ENCODE results near the gene TLR6.

DNA sequence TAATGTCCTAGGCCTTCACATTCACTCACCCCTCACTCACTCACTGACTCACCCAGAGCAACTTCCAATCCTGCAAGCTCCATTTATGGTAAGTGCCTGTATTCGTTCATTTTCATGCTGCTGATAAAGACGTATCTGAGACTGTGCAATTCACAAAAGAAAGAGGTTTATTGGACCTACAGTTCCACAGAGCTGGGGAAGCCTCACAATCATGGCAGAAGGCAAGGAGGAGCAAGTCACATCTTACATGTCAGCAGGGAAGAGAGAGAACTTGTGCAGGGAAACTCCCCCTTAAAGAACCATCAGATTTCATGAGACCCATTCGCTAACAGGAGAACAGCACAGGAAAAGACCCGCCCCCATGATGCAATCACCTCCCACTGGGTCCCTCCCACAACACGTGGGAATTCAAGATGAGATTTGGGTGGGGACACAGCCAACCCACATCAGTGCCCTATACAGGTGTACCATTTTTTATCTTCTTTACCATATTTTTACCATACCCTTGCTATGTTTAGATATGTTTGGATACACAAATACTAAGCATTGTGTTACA, 33.8 kb downstream of the TLR6 start:
- TF ChIP-seq CTCF (IDR thresholded peaks at IDR 0.05) (no peak), POLR2A (IDR thresholded peaks at IDR 0.05) (no peak), POLR2AphosphoS5 (IDR thresholded peaks at IDR 0.05; ENCODE audit: insufficient read depth in 1 of 2, low read depth in 1 of 2) (no peak)
